ENCODE measurements around the gene KLK15. TPM values are rescaled to one million over a fixed set of nuclear protein-coding genes. Genes with fewer than 3 reads are reported as not detected.

KLK15 gene
- total and polyA plus RNA-seq, 2 of the 8 experiments (the other 6 are each of a cell fraction or from before 2014, with no cell fraction given), result not detected

GRCh38 chr19:50876456-50876855, 43.1 kb upstream of the KLK15 start:
- ChIA-PET POLR2A (ENCODE audit: partially characterized antibody) (interaction anchor here (0.9 to 4.1 kb wide), 3 partner anchors 73 to 81 kb away, joined by 3 to 16 read pairs (median 15); no protein-coding TSS in a partner anchor), CTCF (ENCODE audit: partially characterized antibody) (interaction anchor here (0.8 to 1.7 kb wide), 4 partner anchors 45 to 236 kb away, joined by 3 to 6 read pairs (median 3); no protein-coding TSS in a partner anchor)
- Histone ChIP-seq H3K4me3 (ENCODE audit: extremely low read depth in 1 of 4, insufficient read depth in 2 of 4, low read depth in 3 of 4, low read length in 4 of 4) (no peak overlapping the region), H4K8ac (ENCODE audit: extremely low read depth, insufficient read depth, low read length) (no peak overlapping the region), H3K27ac (ENCODE audit: low read depth, low read length) (no peak overlapping the region), H3K79me1 (ENCODE audit: low read depth, low read length) (no peaks in the 10 kb centered on the region), H3K4me2 (ENCODE audit: insufficient read depth in 1 of 2, low read depth in 2 of 2, low read length in 2 of 2) (no peak overlapping the region), H3K9ac (replicated peaks in 1 of 4; ENCODE audit: extremely low read depth in 1 of 4, low read depth in 3 of 4, low read length in 3 of 4) (no peak overlapping the region; a peak in 1 of 7 replicates), H3K14ac (ENCODE audit: insufficient read length) (no peak overlapping the region), H2AFZ (ENCODE audit: low read length) (no peak overlapping the region), H2BK12ac (ENCODE audit: low read depth, low read length) (0 out of 2 replicates have a peak overlapping the region, but pooled peaks have one; percentile 9), H3K4ac (replicated peaks; ENCODE audit: insufficient read length, low read depth, low read length) (no peak overlapping the region), H2BK15ac (ENCODE audit: low read length) (no peak overlapping the region), H4K91ac (replicated peaks; ENCODE audit: insufficient read length, low read length) (no peak overlapping the region), H3K4me1 (replicated peaks in 1 of 4; ENCODE audit: control insufficient read depth in 3 of 4, insufficient read depth in 4 of 4, low read length in 3 of 4) (peaks cover 0 to 12% (median 3%) of the 10 kb centered on the region in 4 experiments; a peak in 3 of 7 replicates), H3K23me2 (ENCODE audit: low read depth, low read length) (no peaks in the 10 kb centered on the region), H3K27me3 (replicated peaks in 1 of 4; ENCODE audit: control insufficient read depth in 3 of 4, extremely low read depth in 1 of 4, insufficient read depth in 3 of 4, low read length in 3 of 4) (peaks cover 0 to 3% (median 1%) of the 10 kb centered on the region in 4 experiments; a peak in 3 of 7 replicates), H2BK5ac (ENCODE audit: low read depth, low read length) (no peak overlapping the region), H4K5ac (ENCODE audit: insufficient read length, low read depth, low read length) (no peak overlapping the region), H3K79me2 (ENCODE audit: control insufficient read depth in 1 of 2, insufficient read depth in 2 of 2, low read length in 2 of 2) (no peaks in the 10 kb centered on the region), H2BK120ac (replicated peaks; ENCODE audit: low read depth, low read length) (no peak overlapping the region), H3K18ac (ENCODE audit: extremely low read depth, low read length) (no peak overlapping the region), H3K9me3 (ENCODE audit: insufficient read depth in 2 of 2, low read depth in 1 of 2, low read length in 1 of 2) (no peaks in the 10 kb centered on the region), H3K56ac (replicated peaks; ENCODE audit: insufficient read length, low read depth, low read length) (no peak overlapping the region), H2BK20ac (ENCODE audit: low read length) (no peak overlapping the region), H3K23ac (ENCODE audit: insufficient read length) (no peak overlapping the region), H4K20me1 (replicated peaks in 1 of 2; ENCODE audit: control insufficient read depth in 1 of 2, insufficient read depth in 2 of 2, low read length in 2 of 2) (no peaks in the 10 kb centered on the region), H3K36me3 (ENCODE audit: control insufficient read depth in 2 of 4, insufficient read depth in 4 of 4, low read length in 3 of 4) (no peaks in the 10 kb centered on the region), H2AK5ac (ENCODE audit: low read depth, low read length) (no peak overlapping the region)
- TF ChIP-seq SIRT6 (IDR thresholded peaks at IDR 0.05; ENCODE audit: low read length) (no peak), ZNF274 (IDR thresholded peaks at IDR 0.05; ENCODE audit: borderline replicate concordance, extremely low read depth, low read length) (no peak), JUND (IDR thresholded peaks at IDR 0.05; ENCODE audit: low read length) (no peak), CTBP2 (IDR thresholded peaks at IDR 0.05; ENCODE audit: borderline replicate concordance, insufficient read depth, insufficient read length, low read length) (no peak), FOSL1 (IDR thresholded peaks at IDR 0.05; ENCODE audit: insufficient read depth, low read depth, low read length) (no peak)
- FAIRE-seq, result no peak
- 89% methylated on average over 7 of the region's 7 CpGs; no CpG with 5 or more reads in 1 of the 2 experiments for WGBS, 2 experiments (ENCODE audit: extremely low coverage in 1 of 2, insufficient coverage in 1 of 2, insufficient read length in 1 of 2, insufficient replicate concordance in 2 of 2, low coverage in 1 of 2, low lambda C conversion rate in 2 of 2, missing lambda C conversion rate in 1 of 2)
- DNase-seq (ENCODE audit: low read depth in 1 of 2, low spot score in 2 of 2), result no peak

Data from H1 (cell line).